ENCODE measurements around the gene ABI3BP.

The ABI3BP gene

GRCh38 chr3:100725935-100726513 lies 267.2 kb downstream of the ABI3BP start:
- no peak for TF ChIP-seq CTCF (IDR thresholded peaks at IDR 0.05; ENCODE audit: low read depth, low read length)
- no peak for DNase-seq (ENCODE audit: extremely low read depth, low read depth)

- DNase-seq (ENCODE audit: extremely low read depth, low read depth): no peak
Observed at GRCh38 chr3:100720426-100720825, 272.8 kb downstream of the ABI3BP start.

GRCh38 chr3:100719136-100719535 lies 274.1 kb downstream of the ABI3BP start:
- no peak for DNase-seq (ENCODE audit: extremely low read depth, low read depth)

More at GRCh38 chr3:100720426-100720825, 272.8 kb downstream of the ABI3BP start:
- no peak for TF ChIP-seq CTCF (IDR thresholded peaks at IDR 0.05; ENCODE audit: low read depth, low read length)

GRCh38 chr3:100717637-100718487 lies 275.4 kb downstream of the ABI3BP start:
- no peak for TF ChIP-seq CTCF (IDR thresholded peaks at IDR 0.05; ENCODE audit: low read depth, low read length)
- DNase-seq (ENCODE audit: extremely low read depth, low read depth): no peak

More at GRCh38 chr3:100719136-100719535, 274.1 kb downstream of the ABI3BP start:
- TF ChIP-seq CTCF (IDR thresholded peaks at IDR 0.05; ENCODE audit: low read depth, low read length): no peak

GRCh38 chr3:100717063-100717462 lies 276.2 kb downstream of the ABI3BP start:
- no peak for DNase-seq (ENCODE audit: extremely low read depth, low read depth)
- TF ChIP-seq CTCF (IDR thresholded peaks at IDR 0.05; ENCODE audit: low read depth, low read length): no peak

- no peak for DNase-seq (ENCODE audit: extremely low read depth, low read depth)
- no peak for TF ChIP-seq CTCF (IDR thresholded peaks at IDR 0.05; ENCODE audit: low read depth, low read length)
Observed at GRCh38 chr3:100715176-100715575, 278.0 kb downstream of the ABI3BP start.

GRCh38 chr3:100710261-100710968 lies 282.8 kb downstream of the ABI3BP start:
- DNase-seq (ENCODE audit: extremely low read depth, low read depth): peak; percentile 11
- peak; percentile 22 for TF ChIP-seq CTCF (IDR thresholded peaks at IDR 0.05; ENCODE audit: low read depth, low read length)
